ENCODE measurements around the gene GRID1.

- no peak for TF ChIP-seq CTCF (IDR thresholded peaks at IDR 0.05)
- TF ChIP-seq POLR2A (IDR thresholded peaks at IDR 0.05), result no peak
These were observed 441.3 kb downstream of the GRID1 start for GRCh38 chr10:85925201-85925750.
